HG03521 (cell line): ENCODE results near the gene DIRAS1.
"Not testable (repeated sequence)": the region's sequence is repeated elsewhere in the genome, so short reads cannot be mapped to it uniquely, and the experiment has no call there.

Source experiments
- ATAC-seq: cut with Tn5 transposase; IDR thresholded peaks from one replicate; pipeline ENCODE4 v1.9.1; 2021; ENCODE audit warnings: mild to moderate bottlenecking, moderate library complexity; ENCODE audit not compliant: unreplicated experiment

DIRAS1 gene

DNA sequence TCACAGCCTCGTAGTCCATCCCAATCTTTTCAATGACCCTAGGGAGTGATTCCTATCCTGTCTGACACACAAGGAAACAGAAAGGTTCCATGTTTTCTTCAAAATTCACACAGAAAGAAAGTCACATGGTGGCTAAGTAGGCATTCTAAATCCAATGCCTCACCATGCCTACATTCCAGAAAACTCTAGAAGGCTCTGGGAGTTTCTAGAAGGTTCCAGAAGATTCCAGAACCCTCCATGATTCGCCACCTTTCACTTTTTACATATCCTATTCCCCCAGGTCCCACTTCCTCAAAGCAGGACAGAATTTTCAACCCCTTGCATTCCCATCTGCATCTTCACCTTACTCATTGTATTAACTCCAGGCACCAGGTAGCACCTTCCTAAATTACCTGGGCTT, 41.7 kb downstream of the DIRAS1 start:
- no peak for ATAC-seq

DNA sequence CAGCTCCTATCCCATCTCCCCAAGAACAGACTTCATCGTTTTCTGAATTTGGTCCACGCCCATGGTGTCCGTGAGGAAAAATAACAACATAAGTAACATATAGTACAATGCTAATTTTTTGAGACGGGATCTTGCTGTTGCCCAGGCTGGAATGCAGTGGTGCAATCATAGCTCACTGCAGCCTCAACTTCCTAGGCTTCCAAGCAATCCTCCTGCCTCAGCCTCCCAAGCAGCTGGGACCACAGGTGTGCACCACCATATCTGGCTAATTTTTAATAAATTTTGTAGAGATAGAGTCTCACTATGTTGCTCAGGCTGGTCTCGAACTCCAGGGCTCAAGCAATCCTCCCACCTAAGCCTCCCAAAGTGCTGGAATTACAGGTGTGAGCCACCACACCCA, 42.2 kb downstream of the DIRAS1 start:
- ATAC-seq, result not testable (repeated sequence)

DNA sequence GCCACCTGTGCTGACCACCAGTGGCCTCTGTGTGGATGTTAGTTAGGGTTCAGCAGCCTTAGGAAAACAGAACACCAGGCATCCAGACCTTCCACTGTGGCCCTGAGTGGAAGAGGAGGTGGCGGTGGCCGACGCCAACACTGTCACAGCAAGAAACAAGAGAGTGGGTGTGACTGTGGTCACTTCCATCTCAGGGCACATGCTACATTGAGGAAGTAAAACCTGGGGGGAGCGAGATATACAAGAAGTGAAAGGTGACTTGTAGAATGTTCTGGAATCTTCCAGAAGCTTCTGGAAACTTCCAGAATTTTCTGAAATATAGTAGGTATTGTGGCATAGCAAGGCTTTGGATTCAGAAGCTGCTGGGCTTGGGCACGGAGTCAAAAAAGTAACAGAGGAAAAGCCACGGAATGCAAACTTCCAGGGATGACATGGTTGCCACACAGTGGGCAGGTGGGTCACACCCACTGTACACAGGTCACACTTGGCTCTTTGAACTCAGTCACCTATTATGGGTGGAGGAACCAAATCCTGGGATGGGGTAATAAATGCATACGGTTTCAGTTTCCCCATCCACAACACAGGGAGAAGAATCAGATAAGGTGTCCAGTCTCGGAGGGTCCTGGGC, 43.0 kb downstream of the DIRAS1 start:
- peak; percentile 53 for ATAC-seq

DNA sequence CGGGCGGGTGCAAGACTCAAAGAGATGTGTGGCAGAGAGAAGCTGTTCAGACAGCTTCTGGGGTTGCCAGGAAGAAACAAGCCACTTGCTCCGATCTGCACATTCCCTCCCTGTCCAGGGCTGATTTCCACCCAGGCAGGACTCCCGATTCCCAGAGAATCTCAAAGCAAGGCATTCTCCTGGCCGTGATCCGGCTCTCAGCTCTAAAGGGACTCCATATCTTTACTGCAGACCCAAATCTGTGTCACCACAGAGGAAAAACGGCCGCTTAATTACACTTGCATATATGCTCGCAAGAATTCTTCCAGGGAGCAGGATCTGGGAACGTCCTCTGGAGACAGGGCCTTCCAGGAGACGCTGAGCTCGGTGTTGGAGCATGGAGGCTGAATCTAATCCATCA, 44.3 kb downstream of the DIRAS1 start:
- no peak for ATAC-seq

DNA sequence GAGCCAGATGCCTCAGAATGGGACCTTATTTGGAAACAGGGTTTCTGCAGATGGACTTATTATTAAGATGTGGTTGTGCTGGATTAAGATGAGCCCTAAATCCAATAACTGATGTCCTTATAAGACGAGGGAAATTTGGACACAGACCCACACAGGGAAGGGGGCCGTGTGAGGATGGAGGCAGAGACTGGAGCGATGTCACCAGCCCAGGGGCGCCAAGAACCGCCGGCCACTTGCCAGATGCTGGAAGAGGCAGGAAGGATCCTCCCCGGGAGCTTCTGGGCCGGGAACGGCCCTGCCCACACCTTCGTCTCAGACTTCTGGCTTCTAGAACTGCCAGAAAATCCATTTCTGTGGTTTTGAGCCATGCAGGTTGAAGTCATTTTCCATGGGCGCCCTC, 45.3 kb downstream of the DIRAS1 start:
- ATAC-seq, result no peak

DNA sequence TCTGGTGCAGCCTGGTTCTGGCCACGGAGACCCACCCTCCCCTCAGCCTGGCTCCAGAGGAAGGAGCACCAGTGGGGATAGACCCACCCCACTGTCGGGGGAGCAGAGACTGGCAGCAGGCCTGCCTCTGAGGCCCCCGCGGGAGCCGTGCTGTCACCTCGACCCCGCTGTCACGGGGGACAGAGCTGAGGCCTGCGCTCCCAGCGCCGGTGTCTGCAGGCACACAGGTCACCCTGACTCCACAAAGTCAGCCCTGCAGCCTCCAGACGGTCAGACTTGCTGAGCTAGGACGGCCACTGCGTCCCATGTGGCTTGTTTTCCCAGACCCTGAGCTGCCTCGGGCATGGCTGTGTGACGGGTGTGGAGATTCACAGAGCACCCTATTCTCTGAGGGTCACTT, 51.0 kb downstream of the DIRAS1 start:
- ATAC-seq, result no peak

DNA sequence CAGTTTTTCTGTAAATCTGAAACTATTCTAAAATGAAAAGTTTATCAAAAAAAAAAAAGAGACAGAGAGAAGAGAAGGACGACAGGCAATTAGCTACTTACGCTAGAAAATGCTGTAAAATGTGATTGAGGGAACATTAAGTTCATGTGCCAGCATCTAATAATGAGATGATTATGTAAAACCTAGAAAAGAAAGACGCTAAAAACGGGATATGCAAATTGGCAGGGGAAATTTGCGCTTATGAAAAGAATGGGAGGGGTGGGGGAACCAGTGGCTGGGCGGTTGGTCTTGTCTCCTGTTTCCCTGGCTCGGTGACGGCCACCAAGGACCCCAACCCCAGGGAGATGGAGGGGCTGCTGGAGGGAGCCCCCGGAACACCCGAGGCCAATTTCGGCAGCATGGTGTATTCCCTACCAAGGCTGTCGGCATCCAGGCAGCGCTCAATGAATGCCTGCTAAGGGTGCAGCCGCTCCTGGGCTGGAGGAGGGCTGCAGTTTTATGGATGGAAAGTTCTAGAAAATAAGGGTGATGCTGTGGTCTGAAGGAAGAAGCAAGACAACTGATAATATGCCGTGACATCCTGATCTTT, 52.9 kb downstream of the DIRAS1 start:
- no peak for ATAC-seq

DNA sequence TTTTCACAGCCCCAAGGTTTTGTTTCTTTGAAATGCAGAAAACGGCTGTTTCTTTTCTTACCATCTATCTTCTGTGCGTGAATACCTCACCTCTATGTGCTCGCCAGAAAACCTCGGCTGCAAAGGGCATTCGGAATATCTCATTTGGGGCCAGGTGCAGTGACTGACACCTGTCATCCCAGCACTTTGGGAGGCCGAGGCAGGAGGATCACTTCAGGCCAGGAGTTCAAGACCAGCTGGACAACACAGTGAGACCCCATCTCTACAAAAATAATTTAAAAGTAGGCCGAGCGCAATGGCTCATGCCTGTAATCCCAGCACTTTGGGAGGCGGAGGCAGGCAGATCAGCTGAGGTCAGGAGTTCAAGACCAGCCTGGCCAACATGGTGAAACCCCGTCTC, 53.8 kb downstream of the DIRAS1 start:
- not testable (repeated sequence) for ATAC-seq

DNA sequence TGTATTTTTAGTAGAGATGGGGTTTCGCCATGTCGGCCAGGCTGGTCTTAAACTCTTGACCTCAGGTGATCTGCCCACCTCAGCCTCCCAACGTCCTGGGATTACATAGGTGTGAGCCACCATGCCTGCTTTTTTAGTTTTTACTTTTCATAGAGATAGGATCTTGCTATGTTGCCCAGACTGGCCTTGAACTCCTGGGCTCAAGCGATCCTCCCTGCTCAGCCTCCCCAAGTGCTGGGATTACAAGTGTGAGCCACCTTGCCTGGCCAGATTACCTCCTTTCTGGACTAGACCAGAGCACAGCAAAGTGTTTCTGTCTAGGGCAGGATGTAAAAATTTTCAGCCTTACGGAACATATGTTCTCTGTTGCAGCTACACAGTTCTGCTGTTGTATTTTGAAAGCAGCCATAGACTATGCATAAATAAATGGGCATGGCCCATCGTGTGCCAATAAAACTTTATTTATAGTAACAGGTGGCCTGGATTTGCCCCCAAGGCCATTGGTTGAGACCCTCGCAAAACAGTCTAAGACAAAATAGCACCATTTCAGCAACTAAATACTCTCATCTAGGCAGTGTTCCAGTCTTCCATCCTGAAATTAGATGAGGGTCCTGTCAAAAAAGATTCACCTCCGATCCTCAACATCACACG, 54.7 kb downstream of the DIRAS1 start:
- ATAC-seq, result no peak

DNA sequence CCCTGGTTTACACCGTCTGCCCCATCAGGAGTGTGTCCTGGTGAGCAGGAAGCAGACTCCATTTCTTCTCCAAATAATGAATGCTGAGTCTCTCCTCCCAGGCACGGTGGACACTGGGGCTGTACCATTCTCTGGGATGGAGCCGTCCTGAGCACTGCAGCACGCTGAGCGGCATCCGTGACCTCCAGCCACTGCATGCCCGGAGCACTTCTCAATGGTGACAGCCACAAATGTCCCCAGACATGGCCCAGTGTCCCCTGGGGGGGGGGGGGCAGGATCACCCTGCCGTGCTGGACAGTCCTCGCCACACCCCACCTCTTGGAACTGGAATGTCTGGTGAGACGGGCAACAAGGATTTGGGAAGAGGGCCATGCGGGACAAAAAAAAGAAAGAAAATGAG, 56.1 kb downstream of the DIRAS1 start:
- ATAC-seq, result no peak
